Karpas-422 (cell line): ENCODE measurements around the gene SHC3. TPM values are rescaled to one million over a fixed set of nuclear protein-coding genes. Genes with fewer than 3 reads are reported as not detected.

ENCODE experiments used
- DNase-seq: peaks from one replicate; pipeline ENCODE4 v3.0.0-alpha.2; 2015
- H2AFZ ChIP-seq: fragments of 200-600 bp; sonication (generic); 2 replicates; pipeline ENCODE4 v1.6.1; 2014; ENCODE audit warnings: antibody characterized with exemption, low read length, mixed read lengths
- H3K27ac ChIP-seq: fragments of 200-600 bp; sonication (generic); 2 replicates; pipeline ENCODE4 v1.5.1; 2014; ENCODE audit warnings: mild to moderate bottlenecking, low read length, moderate library complexity
- H3K27me3 ChIP-seq: fragments of 200-600 bp; sonication (generic); 2 replicates; pipeline ENCODE4 v1.6.1; 2014; ENCODE audit warnings: low read length, mixed read lengths
- H3K36me3 ChIP-seq: fragments of 200-600 bp; sonication (generic); 2 replicates; pipeline ENCODE4 v1.6.1; 2014; ENCODE audit warnings: low read length, mixed read lengths; ENCODE audit not compliant: insufficient read depth
- H3K4me1 ChIP-seq: fragments of 200-600 bp; sonication (generic); 2 replicates; pipeline ENCODE4 v1.6.1; 2014; ENCODE audit warnings: mild to moderate bottlenecking, low read length, mixed read lengths
- H3K4me2 ChIP-seq: fragments of 200-600 bp; sonication (generic); 2 replicates; pipeline ENCODE4 v1.6.1; 2014; ENCODE audit warnings: low read length, low read depth, mild to moderate bottlenecking; ENCODE audit not compliant: poor library complexity, severe bottlenecking
- H3K4me3 ChIP-seq: fragments of 200-600 bp; sonication (generic); 2 replicates; pipeline ENCODE4 v1.5.1; 2014; ENCODE audit warnings: mild to moderate bottlenecking, antibody characterized with exemption, low read length, mixed read lengths
- H3K79me2 ChIP-seq: fragments of 200-600 bp; sonication (generic); 2 replicates; pipeline ENCODE4 v1.6.1; 2014; ENCODE audit warnings: mild to moderate bottlenecking, low read length, mixed read lengths
- H3K9ac ChIP-seq: fragments of 200-600 bp; sonication (generic); 2 replicates; pipeline ENCODE4 v1.6.0; 2014; ENCODE audit warnings: low read length
- H3K9me2 ChIP-seq: fragments of 200-600 bp; sonication (generic), shearing (Covaris generic); replicated peaks from 2 replicates; pipeline ENCODE4 v1.6.0; 2014; ENCODE audit warnings: mild to moderate bottlenecking, low read length, moderate library complexity; ENCODE audit not compliant: insufficient read depth
- H3K9me3 ChIP-seq: fragments of 300-700, 200-600 bp; sonication (generic); 2 replicates; pipeline ENCODE4 v1.6.1; 2014; ENCODE audit warnings: low read length, mixed read lengths
- H4K20me1 ChIP-seq: fragments of 200-600 bp; sonication (generic); 2 replicates; pipeline ENCODE4 v1.6.1; 2014; ENCODE audit warnings: mild to moderate bottlenecking, antibody characterized with exemption, low read length, low read depth; ENCODE audit not compliant: insufficient read depth
- total RNA-seq: library from RNA; depleted of rRNA; stranded (reverse); fragments of >200 nt; shearing (Covaris generic); gene quantifications from 2 replicates; pipeline ENCODE4 v1.2.3, GENCODE V29; 2014; ENCODE audit warnings: low replicate concordance

Gene SHC3
- total RNA-seq, 1 experiment from 2014 or later: not detected

GRCh38 chr9:88979791-88980190, 198.8 kb downstream of the SHC3 start:
- H3K4me1 ChIP-seq: peaks cover 9% of the 10 kb centered on the region
- H3K36me3 ChIP-seq: no peaks in the 10 kb centered on the region
- no peak overlapping the region for H3K4me3 ChIP-seq
- no peak overlapping the region for H2AFZ ChIP-seq
- H3K79me2 ChIP-seq: no peaks in the 10 kb centered on the region
- no peak overlapping the region for H3K9ac ChIP-seq
- no peaks in the 10 kb centered on the region for H4K20me1 ChIP-seq
- no peaks in the 10 kb centered on the region for H3K27me3 ChIP-seq
- H3K9me2 ChIP-seq: no peaks in the 10 kb centered on the region
- no peaks in the 10 kb centered on the region for H3K9me3 ChIP-seq
- no peak for DNase-seq
- no peak overlapping the region for H3K27ac ChIP-seq
- no peak overlapping the region for H3K4me2 ChIP-seq

- no peak overlapping the region for H3K4me2 ChIP-seq
- no peak overlapping the region for H3K4me3 ChIP-seq
- no peaks in the 10 kb centered on the region for H3K9me3 ChIP-seq
- H3K9ac ChIP-seq: no peak overlapping the region
- no peaks in the 10 kb centered on the region for H3K9me2 ChIP-seq
- H3K27me3 ChIP-seq: no peaks in the 10 kb centered on the region
- H3K4me1 ChIP-seq: peaks cover 9% of the 10 kb centered on the region
- no peaks in the 10 kb centered on the region for H3K36me3 ChIP-seq
- no peaks in the 10 kb centered on the region for H4K20me1 ChIP-seq
- DNase-seq: no peak
- H3K79me2 ChIP-seq: no peaks in the 10 kb centered on the region
- H2AFZ ChIP-seq: no peak overlapping the region
- H3K27ac ChIP-seq: no peak overlapping the region
Observed at GRCh38 chr9:88979021-88979420, 199.6 kb downstream of the SHC3 start.

DNA sequence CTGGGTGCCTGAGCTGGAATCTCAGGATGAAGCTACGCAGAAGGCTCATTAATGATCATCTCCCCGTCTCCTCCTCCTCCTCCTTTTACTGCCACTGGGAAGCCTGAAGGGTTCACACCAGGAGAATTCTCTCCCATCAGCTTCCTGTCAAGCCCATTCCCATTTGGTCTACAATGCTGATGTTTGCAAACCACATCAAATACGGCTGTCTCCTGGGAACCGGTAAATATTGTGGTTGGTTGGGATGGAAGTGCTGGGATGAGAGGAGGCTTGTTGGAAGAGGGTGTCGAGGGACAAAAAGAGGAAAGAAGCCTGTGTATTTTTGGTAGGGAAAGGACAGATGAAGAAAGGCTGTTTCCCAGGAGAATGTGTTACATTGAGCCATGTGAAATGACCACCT, 200.6 kb downstream of the SHC3 start:
- Histone ChIP-seq H3K36me3 (no peaks in the 10 kb centered on the region), H3K9me3 (no peaks in the 10 kb centered on the region), H4K20me1 (no peaks in the 10 kb centered on the region), H3K27me3 (no peaks in the 10 kb centered on the region), H2AFZ (no peak overlapping the region), H3K9me2 (no peaks in the 10 kb centered on the region), H3K9ac (no peak overlapping the region), H3K4me1 (peaks cover 9% of the 10 kb centered on the region), H3K4me2 (no peak overlapping the region), H3K4me3 (no peak overlapping the region), H3K79me2 (no peaks in the 10 kb centered on the region), H3K27ac (no peak overlapping the region)
- DNase-seq: no peak

DNA sequence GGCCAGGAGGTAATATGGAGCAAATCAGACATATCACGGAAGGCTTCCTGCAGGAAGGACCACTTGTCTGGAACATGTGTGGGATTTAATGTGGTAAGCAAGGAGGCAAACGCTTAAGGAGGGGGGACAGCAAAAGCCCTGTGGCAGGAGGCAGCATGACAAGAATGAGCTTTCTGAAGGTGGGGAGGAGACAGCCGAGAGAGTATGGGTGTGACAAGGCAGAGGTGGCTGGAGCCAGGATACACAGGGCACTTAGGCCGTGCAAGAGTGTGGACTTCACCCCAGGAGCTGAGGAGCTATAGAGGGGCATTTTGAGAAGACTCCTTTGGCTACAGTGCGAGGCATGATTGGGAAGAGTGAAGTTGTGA, 201.7 kb downstream of the SHC3 start:
- no peaks in the 10 kb centered on the region for H3K27me3 ChIP-seq
- H4K20me1 ChIP-seq: no peaks in the 10 kb centered on the region
- no peak for DNase-seq
- no peaks in the 10 kb centered on the region for H3K9me2 ChIP-seq
- H3K4me1 ChIP-seq: peaks cover 9% of the 10 kb centered on the region
- H3K4me2 ChIP-seq: no peak overlapping the region
- H3K79me2 ChIP-seq: no peaks in the 10 kb centered on the region
- H3K36me3 ChIP-seq: no peaks in the 10 kb centered on the region
- H3K27ac ChIP-seq: no peak overlapping the region
- no peak overlapping the region for H3K9ac ChIP-seq
- H3K9me3 ChIP-seq: no peaks in the 10 kb centered on the region
- no peak overlapping the region; the same call in 1 of the 2 replicates for H2AFZ ChIP-seq
- H3K4me3 ChIP-seq: no peak overlapping the region

- H3K79me2 ChIP-seq: no peaks in the 10 kb centered on the region
- peaks cover 9% of the 10 kb centered on the region for H3K4me1 ChIP-seq
- no peaks in the 10 kb centered on the region for H3K9me2 ChIP-seq
- no peak overlapping the region for H3K27ac ChIP-seq
- H3K36me3 ChIP-seq: no peaks in the 10 kb centered on the region
- H3K27me3 ChIP-seq: no peaks in the 10 kb centered on the region
- no peaks in the 10 kb centered on the region for H4K20me1 ChIP-seq
- no peak overlapping the region for H3K9ac ChIP-seq
- no peak overlapping the region; the same call in 1 of the 2 replicates for H2AFZ ChIP-seq
- no peak overlapping the region for H3K4me3 ChIP-seq
- H3K9me3 ChIP-seq: no peaks in the 10 kb centered on the region
- no peak for DNase-seq
- H3K4me2 ChIP-seq: no peak overlapping the region
Observed at GRCh38 chr9:88975966-88976889, 202.4 kb downstream of the SHC3 start.

DNA sequence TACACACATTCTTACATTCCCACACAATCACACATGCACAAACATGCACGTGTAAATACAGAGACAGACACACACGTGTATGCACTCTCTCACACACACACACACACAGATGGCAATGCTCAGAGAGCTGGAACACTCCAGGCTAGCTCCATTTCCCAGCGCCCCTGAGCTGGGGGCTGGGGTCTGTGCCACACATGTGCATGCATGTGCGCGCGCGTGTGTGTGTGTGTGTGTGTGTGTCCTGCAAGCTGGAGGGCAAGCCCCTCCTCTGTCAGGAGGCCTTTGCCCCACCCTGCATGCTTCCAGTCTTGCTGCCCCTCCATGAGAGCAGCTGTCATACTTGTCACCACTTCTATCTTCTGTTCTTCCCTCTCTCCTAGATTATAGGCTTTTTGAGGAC, 204.0 kb downstream of the SHC3 start:
- Histone ChIP-seq H3K9ac (no peak overlapping the region), H3K4me3 (no peak overlapping the region), H3K9me3 (no peaks in the 10 kb centered on the region), H3K36me3 (no peaks in the 10 kb centered on the region), H3K4me1 (peaks cover 9% of the 10 kb centered on the region), H3K9me2 (no peaks in the 10 kb centered on the region), H3K27ac (no peak overlapping the region), H3K27me3 (no peaks in the 10 kb centered on the region), H3K4me2 (no peak overlapping the region), H3K79me2 (no peaks in the 10 kb centered on the region), H4K20me1 (no peaks in the 10 kb centered on the region), H2AFZ (no peak overlapping the region)
- DNase-seq: no peak

DNA sequence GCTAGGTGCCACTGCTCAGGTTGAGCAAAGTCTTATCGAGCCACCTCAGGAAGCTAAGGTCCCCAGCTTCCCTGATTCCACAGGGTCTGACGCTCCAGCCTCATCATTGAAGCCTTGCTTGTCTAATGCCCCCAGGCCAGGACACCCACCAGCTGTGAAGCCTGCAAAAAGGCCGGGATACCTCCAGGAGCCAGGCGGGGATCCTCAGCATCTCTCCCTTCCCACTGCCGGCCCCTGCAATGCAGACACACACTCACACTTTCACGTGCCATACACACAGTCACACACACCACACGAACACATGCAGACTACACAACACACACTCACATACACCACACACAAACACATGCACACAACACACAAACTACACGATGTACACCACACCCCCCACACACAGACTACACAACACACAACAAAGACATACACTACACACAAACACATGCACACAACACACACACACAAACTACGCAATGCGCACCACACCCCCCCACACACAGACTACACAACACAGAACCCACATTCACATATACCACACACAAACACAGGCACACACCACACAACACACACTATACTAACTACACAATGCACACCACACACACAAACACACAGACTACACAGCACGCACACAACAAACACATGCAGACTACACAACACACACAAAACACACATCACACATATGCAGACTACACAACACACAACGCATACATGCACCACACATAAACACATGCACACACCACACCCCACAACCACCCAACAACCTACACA, 205.2 kb downstream of the SHC3 start:
- Histone ChIP-seq H2AFZ (no peak overlapping the region), H3K4me3 (no peak overlapping the region), H3K79me2 (no peaks in the 10 kb centered on the region), H3K27ac (no peak overlapping the region), H3K36me3 (no peaks in the 10 kb centered on the region), H3K9ac (no peak overlapping the region), H3K4me1 (peaks cover 9% of the 10 kb centered on the region), H4K20me1 (no peaks in the 10 kb centered on the region), H3K4me2 (no peak overlapping the region), H3K9me2 (no peaks in the 10 kb centered on the region), H3K27me3 (no peaks in the 10 kb centered on the region), H3K9me3 (no peaks in the 10 kb centered on the region)
- no peak for DNase-seq

DNA sequence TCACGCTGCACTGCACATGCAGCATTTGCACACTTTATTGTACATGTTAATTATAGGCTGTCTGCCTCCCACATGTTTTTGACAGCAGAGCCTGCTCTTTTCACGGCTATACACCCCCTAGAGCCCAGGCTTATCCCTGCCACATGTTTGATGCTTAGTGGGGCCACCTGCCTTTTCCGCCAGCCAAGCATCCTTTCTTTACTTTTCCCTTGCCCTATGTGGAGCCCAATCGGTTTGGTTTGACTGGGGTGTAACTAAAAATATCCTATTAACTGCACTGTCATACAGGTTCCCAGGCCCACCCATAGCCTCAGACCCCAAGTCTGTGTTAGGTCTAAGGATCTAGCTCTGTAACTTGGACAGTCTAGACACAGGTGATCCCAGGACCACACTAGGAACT, 206.2 kb downstream of the SHC3 start:
- H3K36me3 ChIP-seq: no peaks in the 10 kb centered on the region
- no peaks in the 10 kb centered on the region for H3K9me3 ChIP-seq
- H3K27me3 ChIP-seq: no peaks in the 10 kb centered on the region
- H2AFZ ChIP-seq: no peak overlapping the region
- H3K9ac ChIP-seq: no peak overlapping the region
- no peaks in the 10 kb centered on the region for H3K9me2 ChIP-seq
- no peaks in the 10 kb centered on the region for H4K20me1 ChIP-seq
- H3K4me1 ChIP-seq: peaks cover 9% of the 10 kb centered on the region
- no peak overlapping the region for H3K4me3 ChIP-seq
- no peaks in the 10 kb centered on the region for H3K79me2 ChIP-seq
- no peak overlapping the region for H3K4me2 ChIP-seq
- DNase-seq: no peak
- H3K27ac ChIP-seq: no peak overlapping the region
